NCI-H2171 (cell line): Measurements from ENCODE around the gene PDP2.

Experiments
- DNase-seq: peaks from one replicate; lab custom pipeline; 2025; lab: John Stamatoyannopoulos, UW

Gene PDP2

DNA sequence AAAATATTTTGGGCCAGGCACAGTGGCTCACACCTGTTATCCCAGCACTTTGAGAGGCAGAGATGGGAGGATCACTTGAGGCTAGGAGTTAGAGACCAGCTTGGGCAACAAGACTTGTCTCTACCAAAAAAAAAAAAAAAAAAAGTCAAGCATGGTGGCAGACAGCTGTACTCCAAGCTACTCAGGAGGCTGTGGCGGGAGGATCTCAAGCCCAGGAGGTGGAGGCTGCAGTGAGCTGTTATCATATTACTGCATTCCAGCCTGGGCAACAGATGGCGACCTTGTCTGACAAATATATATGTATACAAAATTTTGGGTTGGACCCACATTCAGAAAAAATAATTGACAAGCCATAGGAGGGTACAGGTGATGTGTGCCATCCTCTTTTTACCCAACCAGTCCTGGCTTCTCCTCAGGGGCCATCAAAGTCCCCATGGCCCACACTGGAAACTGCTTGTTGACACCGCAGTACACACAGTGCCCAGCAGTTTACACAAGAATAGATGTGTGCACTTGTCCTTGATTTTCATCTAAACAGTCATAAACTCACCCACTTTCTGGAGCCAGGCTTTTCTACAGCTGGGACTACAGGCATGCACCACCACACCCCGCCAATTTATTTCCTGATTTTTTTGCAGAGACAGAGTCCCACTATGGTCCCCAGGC, 56.7 kb downstream of the PDP2 start:
- no peak for DNase-seq

DNA sequence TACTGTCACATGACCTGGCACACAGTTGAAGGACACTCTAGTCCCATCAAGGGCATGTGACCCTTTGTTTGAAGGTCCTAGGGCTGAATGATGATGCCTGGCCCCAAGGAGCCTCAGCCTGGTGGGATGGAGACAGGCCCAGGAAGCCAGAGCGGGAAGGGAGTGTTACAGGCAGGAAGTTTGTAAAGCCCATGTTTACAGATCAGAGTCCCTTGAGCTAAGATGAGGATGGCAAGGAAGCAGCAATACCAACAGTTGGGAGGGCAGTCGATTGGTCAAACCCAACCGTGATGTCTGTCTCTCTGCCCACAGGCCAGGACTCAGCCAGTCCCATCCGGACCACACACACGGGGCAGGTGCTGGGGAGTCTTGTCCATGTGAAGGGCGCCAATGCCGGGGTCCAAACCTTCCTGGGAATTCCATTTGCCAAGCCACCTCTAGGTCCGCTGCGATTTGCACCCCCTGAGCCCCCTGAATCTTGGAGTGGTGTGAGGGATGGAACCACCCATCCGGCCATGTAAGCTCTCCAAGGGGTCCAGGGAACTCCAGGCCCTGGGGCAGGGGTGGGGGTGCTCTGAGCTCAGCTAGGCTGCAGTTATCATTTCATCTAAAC, 57.5 kb downstream of the PDP2 start:
- DNase-seq = no peak

DNA sequence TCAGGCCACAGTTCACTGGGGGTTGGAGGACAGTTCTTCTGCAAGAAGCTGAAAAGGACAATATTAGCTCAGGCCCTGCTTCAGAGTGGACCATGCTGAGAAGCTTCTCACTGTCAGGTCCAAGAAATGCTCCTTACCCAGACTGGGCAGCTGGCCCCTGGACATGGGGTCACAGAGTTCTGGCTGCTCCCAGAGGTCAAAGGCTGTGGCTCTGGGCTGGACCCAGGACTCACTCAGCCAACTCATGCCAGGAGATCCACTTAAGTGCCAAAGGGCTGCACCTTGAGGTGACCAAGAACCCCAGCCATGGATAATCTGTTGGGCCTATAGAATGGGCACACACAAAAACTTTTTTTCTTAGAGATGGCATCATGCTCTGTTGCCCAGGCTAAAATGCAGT, 59.1 kb downstream of the PDP2 start:
- no peak for DNase-seq

DNA sequence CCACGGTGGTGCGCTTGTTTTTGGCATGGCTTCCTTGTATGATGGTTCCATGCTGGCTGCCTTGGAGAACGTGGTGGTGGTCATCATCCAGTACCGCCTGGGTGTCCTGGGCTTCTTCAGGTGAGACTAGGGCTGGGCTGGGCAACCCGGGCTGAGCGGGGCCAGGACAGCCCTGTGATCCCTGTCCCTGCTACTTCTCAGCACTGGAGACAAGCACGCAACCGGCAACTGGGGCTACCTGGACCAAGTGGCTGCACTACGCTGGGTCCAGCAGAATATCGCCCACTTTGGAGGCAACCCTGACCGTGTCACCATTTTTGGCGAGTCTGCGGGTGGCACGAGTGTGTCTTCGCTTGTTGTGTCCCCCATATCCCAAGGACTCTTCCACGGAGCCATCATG, 59.9 kb downstream of the PDP2 start:
- DNase-seq = no peak
